ENCODE data around the gene PPP2CA. TPM values are rescaled to one million over a fixed set of nuclear protein-coding genes. Genes with fewer than 3 reads are reported as not detected.

The PPP2CA gene
- total RNA-seq, 2 experiments from 2014 or later, result 146 to 156 TPM

DNA sequence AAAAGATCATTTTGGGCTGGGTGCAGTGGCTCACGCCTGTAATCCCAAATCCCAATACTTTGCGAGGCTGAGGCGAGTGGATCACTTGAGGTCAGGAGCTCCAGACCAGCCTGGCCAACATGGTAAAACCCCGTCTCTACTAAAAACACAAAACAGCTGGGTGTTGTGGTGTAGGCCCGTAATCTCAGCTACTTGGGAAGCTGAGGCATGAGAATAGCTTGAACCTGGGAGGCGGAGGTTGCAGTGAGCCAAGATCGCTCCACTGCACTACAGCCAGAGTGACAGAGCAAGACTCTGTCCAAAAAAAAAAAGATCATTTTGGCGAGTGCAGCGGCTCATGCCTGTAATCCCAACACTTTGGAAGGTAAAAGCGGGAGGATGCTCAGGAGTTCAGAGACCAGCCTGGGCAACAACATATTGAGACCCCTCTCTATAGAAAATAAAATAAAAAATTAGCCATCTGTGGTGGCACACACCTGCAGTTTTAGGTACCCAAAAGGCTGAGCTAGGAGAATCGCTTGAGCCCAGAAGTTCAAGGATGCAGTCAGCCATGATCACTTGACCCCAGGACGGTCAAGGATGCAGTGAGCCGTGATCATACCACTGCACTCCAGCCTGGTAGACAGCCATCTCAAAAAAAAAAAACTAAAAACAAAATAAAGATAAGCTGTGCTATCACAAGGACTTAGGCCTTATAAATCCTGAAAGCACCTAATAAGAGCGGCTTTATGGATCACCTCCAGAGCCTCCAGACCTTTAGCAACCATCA, 16.2 kb downstream of the PPP2CA start:
- CTCF ChIA-PET, result interaction anchor here (0.5 to 1.1 kb wide), 6 partner anchors 12 to 209 kb away, joined by 3 read pairs; no protein-coding TSS in a partner anchor
- Mint-ChIP-seq H3K36me3 (ENCODE audit: low read depth) (peaks cover 22% of the 10 kb centered on the region), H3K9me3 (no peaks in the 10 kb centered on the region), H3K27ac (no peak overlapping the region), H3K4me1 (peaks cover 17% of the 10 kb centered on the region), H3K27me3 (no peaks in the 10 kb centered on the region), H3K4me3 (no peak overlapping the region)
- DNase-seq, result no peak
- POLR2A ChIA-PET, result interaction anchor here (1.0 to 5.0 kb wide), 3 partner anchors 8 to 16 kb away, joined by 3 to 39 read pairs (median 13); partner anchors contain the start of gene PPP2CA

DNA sequence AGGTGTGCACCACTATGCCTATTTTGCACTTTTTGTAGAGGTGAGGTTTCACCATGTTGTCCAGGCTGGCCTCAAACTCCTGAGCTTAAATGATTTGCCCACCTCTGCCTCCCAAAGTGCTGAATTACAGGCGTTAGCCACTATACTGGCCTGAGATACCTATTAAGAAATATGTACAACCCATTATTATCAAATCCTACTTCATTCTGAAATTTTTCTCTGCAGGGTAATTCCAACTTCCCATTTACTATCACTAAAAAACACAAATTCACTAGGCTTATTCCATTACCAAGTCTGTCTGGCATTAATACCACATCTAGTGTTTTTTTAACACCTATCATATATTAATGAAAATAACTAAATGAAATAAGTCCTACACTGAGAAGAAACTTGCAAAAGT, 18.2 kb downstream of the PPP2CA start:
- Mint-ChIP-seq H3K27me3 (no peaks in the 10 kb centered on the region), H3K36me3 (ENCODE audit: low read depth) (peaks cover 36% of the 10 kb centered on the region)

DNA sequence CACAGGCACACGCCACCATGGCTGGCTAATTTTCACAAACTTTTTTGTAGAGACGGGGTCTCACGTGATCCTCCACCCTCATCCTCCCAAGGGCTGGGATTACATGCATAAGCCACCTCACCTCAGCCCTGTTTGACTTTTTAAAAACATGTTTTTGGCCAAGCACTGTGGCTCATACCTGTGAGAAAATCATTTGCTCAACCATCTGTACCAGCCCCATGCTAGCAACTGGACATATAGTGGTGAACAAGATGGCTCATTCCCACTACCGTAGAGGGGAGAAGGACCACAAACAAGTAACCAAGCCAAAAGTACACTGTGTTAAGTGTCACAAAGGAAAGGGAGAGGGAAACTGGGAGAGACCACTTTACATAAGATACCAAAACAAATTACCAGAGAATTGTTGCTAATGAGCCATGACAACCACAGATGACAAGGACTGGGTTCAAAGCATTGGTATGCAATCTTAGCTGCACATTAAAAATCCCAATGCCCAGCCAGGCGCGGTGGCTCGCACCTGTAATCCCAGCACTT, 19.2 kb downstream of the PPP2CA start:
- Mint-ChIP-seq H3K4me1 (peaks cover 12% of the 10 kb centered on the region), H3K36me3 (ENCODE audit: low read depth) (peaks cover 44% of the 10 kb centered on the region), H3K4me3 (no peak overlapping the region), H3K9me3 (no peaks in the 10 kb centered on the region), H3K27me3 (no peaks in the 10 kb centered on the region), H3K27ac (no peak overlapping the region)
- DNase-seq, result no peak
- CTCF ChIA-PET, result no interaction called here
- POLR2A ChIA-PET, result no interaction called here

More for the DNA sequence above, 18.2 kb downstream of the PPP2CA start:
- ChIA-PET POLR2A (interaction anchor here (1.5 kb wide), 1 partner anchor 9 kb away, joined by 3 read pairs; no protein-coding TSS in a partner anchor), CTCF (interaction anchor here (1.0 to 1.3 kb wide), 3 partner anchors 24 to 168 kb away, joined by 3 to 5 read pairs (median 4); no protein-coding TSS in a partner anchor)
- DNase-seq, result no peak
- Mint-ChIP-seq H3K27ac (no peak overlapping the region), H3K4me1 (peaks cover 15% of the 10 kb centered on the region), H3K9me3 (no peaks in the 10 kb centered on the region), H3K4me3 (no peak overlapping the region)

GRCh38 chr5:134204575-134204974, 21.3 kb downstream of the PPP2CA start:
- Mint-ChIP-seq H3K4me1 (peaks cover 9% of the 10 kb centered on the region), H3K27ac (no peak overlapping the region), H3K4me3 (no peak overlapping the region), H3K9me3 (no peaks in the 10 kb centered on the region), H3K27me3 (no peaks in the 10 kb centered on the region), H3K36me3 (ENCODE audit: low read depth) (peaks cover 65% of the 10 kb centered on the region)
- CTCF ChIA-PET, result interaction anchor here (0.7 to 1.2 kb wide), 3 partner anchors 20 to 985 kb away, joined by 3 read pairs; no protein-coding TSS in a partner anchor
- POLR2A ChIA-PET, result interaction anchor here (1.0 to 1.6 kb wide), 5 partner anchors 9 to 29 kb away, joined by 3 to 6 read pairs (median 4); partner anchors contain the start of gene PPP2CA
- DNase-seq, result no peak

GRCh38 chr5:134203630-134204029, 22.2 kb downstream of the PPP2CA start:
- H3K27me3 Mint-ChIP-seq, result no peaks in the 10 kb centered on the region
- H3K27ac Mint-ChIP-seq, result no peak overlapping the region
- no peak for DNase-seq
- peaks cover 2% of the 10 kb centered on the region for H3K4me1 Mint-ChIP-seq
- no peak overlapping the region for H3K4me3 Mint-ChIP-seq
- ChIA-PET POLR2A (interaction anchor here (1.1 to 1.3 kb wide), 3 partner anchors 10 to 28 kb away, joined by 4 to 6 read pairs (median 5); partner anchors contain the start of gene PPP2CA), CTCF (no interaction called here)
- H3K9me3 Mint-ChIP-seq, result no peaks in the 10 kb centered on the region
- H3K36me3 Mint-ChIP-seq (ENCODE audit: low read depth), result peaks cover 75% of the 10 kb centered on the region

- no peaks in the 10 kb centered on the region for H3K27me3 Mint-ChIP-seq
- ChIA-PET CTCF (interaction anchor here (1.0 kb wide), 1 partner anchor 9 kb away, joined by 3 read pairs; no protein-coding TSS in a partner anchor), POLR2A (interaction anchor here (3.0 kb wide), 1 partner anchor 19 kb away, joined by 19 read pairs; the partner anchor contains the start of gene SKP1)
- H3K36me3 Mint-ChIP-seq (ENCODE audit: low read depth), result peaks cover 55% of the 10 kb centered on the region
- no peak for DNase-seq
- H3K4me1 Mint-ChIP-seq, result no peaks in the 10 kb centered on the region
- H3K4me3 Mint-ChIP-seq, result no peak overlapping the region
- H3K9me3 Mint-ChIP-seq, result no peaks in the 10 kb centered on the region
- H3K27ac Mint-ChIP-seq, result no peak overlapping the region
These were observed 30.2 kb downstream of the PPP2CA start for GRCh38 chr5:134195666-134196065.

DNA sequence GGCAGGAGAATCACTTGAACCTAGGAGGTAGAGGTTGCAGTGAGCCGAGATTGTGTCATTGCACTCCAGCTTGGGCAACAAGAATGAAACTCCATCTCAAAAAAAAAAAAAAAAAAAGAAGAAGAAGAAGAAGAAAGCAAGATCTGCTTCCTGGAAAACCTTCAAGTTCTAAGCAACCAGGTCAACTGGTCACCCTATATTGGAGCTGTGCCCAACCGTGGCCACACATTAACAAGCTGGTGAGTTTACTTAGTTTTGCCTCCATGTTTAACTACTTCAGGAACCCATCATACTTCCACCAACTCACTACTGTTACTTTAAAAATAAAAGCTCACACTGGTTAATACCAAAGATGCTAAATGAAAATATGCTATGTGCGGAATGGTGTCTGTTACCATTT, 36.8 kb downstream of the PPP2CA start:
- CTCF ChIA-PET, result interaction anchor here (0.8 to 5.9 kb wide), 5 partner anchors 9 to 398 kb away, joined by 3 to 41 read pairs (median 4); no protein-coding TSS in a partner anchor
- peaks cover 5% of the 10 kb centered on the region for H3K36me3 Mint-ChIP-seq (ENCODE audit: low read depth)
- H3K4me1 Mint-ChIP-seq, result no peaks in the 10 kb centered on the region
- H3K4me3 Mint-ChIP-seq, result no peak overlapping the region
- DNase-seq, result no peak
- POLR2A ChIA-PET, result interaction anchor here (2.1 to 3.5 kb wide), 2 partner anchors 11 to 37 kb away, joined by 6 to 36 read pairs; partner anchors contain the start of genes PPP2CA and SKP1
- H3K27me3 Mint-ChIP-seq, result no peaks in the 10 kb centered on the region
- no peak overlapping the region for H3K27ac Mint-ChIP-seq
- H3K9me3 Mint-ChIP-seq, result no peaks in the 10 kb centered on the region

- ChIA-PET POLR2A (interaction anchor here (2.1 to 3.5 kb wide), 2 partner anchors 10 to 38 kb away, joined by 6 to 36 read pairs; partner anchors contain the start of genes PPP2CA and SKP1), CTCF (interaction anchor here (1.3 to 5.9 kb wide), 4 partner anchors 8 to 101 kb away, joined by 3 to 41 read pairs (median 4); partner anchors contain the start of gene PPP2CA)
- Mint-ChIP-seq H3K36me3 (ENCODE audit: low read depth) (no peaks in the 10 kb centered on the region), H3K4me1 (no peaks in the 10 kb centered on the region), H3K4me3 (no peak overlapping the region), H3K27ac (no peak overlapping the region), H3K27me3 (no peaks in the 10 kb centered on the region), H3K9me3 (no peaks in the 10 kb centered on the region)
- no peak for DNase-seq
These were observed 37.8 kb downstream of the PPP2CA start for GRCh38 chr5:134188092-134188491.

GRCh38 chr5:134184155-134185135, 41.4 kb downstream of the PPP2CA start:
- Mint-ChIP-seq H3K27me3 (peaks cover 6% of the 10 kb centered on the region), H3K27ac (no peak overlapping the region), H3K4me1 (no peaks in the 10 kb centered on the region), H3K36me3 (ENCODE audit: low read depth) (no peaks in the 10 kb centered on the region), H3K4me3 (no peak overlapping the region), H3K9me3 (no peaks in the 10 kb centered on the region)
- ChIA-PET CTCF (interaction anchor here (0.7 to 5.9 kb wide), 22 partner anchors 10 to 403 kb away, joined by 3 to 41 read pairs (median 4); no protein-coding TSS in a partner anchor), POLR2A (interaction anchor here (0.7 to 1.3 kb wide), 3 partner anchors 8 to 103 kb away, joined by 3 to 5 read pairs (median 4); partner anchors contain the start of genes PPP2CA and SKP1)
- DNase-seq, result peak; percentile 79

DNA sequence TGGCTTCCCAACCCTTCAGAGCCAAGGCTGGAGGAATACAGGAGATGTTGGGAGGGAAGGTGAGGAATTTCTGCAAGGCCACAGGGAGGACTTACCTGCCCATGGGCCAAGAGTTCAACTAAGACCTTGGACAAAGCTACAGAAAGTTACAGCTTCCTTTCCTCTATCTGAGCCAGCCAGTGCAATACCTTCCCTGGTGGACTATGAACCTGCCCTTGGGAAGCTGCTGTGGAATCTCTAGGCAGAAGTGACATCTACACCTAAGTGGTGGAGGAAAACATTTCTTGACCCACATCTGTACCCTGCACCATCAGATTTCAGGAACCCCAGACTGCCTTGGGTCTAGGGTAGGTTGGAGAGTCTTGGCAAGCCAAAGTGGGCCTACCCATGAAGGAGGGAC, 42.4 kb downstream of the PPP2CA start:
- CTCF ChIA-PET, result interaction anchor here (0.7 to 5.9 kb wide), 19 partner anchors 9 to 403 kb away, joined by 3 to 41 read pairs (median 4); no protein-coding TSS in a partner anchor

DNA sequence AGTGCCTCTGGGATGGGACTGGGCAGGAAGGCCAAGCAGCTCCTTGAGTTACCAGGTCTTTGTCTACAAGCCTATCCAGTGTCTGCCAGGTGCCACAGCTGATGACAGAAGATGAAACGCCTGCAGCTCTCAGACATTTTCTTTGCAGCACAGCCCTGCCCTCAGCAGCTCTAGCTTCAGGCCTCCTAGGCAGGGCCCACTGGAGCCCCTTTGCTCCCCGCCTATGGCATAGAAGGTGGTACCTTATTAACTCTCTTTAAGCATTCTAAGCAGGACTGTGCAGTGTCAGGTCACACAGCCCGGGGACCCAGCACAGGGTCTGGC, 47.8 kb downstream of the PPP2CA start:
- CTCF ChIA-PET, result interaction anchor here (1.3 kb wide), 1 partner anchor 44 kb away, joined by 3 read pairs; no protein-coding TSS in a partner anchor
- H3K9me3 Mint-ChIP-seq, result no peaks in the 10 kb centered on the region
- H3K27ac Mint-ChIP-seq, result no peak overlapping the region
- H3K4me3 Mint-ChIP-seq, result peak overlapping the region; percentile 80
- no peak for DNase-seq
- H3K36me3 Mint-ChIP-seq (ENCODE audit: low read depth), result peaks cover 13% of the 10 kb centered on the region
- peaks cover 24% of the 10 kb centered on the region for H3K4me1 Mint-ChIP-seq
- POLR2A ChIA-PET, result interaction anchor here (1.1 to 4.0 kb wide), 11 partner anchors 10 to 727 kb away, joined by 3 to 118 read pairs (median 11); partner anchors contain the start of genes DDX46, PCBD2, PPP2CA and SEC24A
- H3K27me3 Mint-ChIP-seq, result peaks cover 6% of the 10 kb centered on the region

More for the DNA sequence above, 42.4 kb downstream of the PPP2CA start:
- Mint-ChIP-seq H3K27me3 (peaks cover 6% of the 10 kb centered on the region), H3K4me3 (no peak overlapping the region), H3K36me3 (ENCODE audit: low read depth) (no peaks in the 10 kb centered on the region), H3K27ac (no peak overlapping the region), H3K4me1 (no peaks in the 10 kb centered on the region), H3K9me3 (no peaks in the 10 kb centered on the region)
- POLR2A ChIA-PET, result interaction anchor here (0.6 to 1.3 kb wide), 3 partner anchors 40 to 106 kb away, joined by 3 to 5 read pairs (median 3); partner anchors contain the start of gene PPP2CA
- DNase-seq, result no peak

All from activated CD4-positive, alpha-beta memory T cell treated with anti-CD3 and anti-CD28 coated beads, Interleukin-2, amount 10 ng/mL, durations not matched to agents 7 days and 5 days (primary cell).